Mesendoderm (in vitro differentiated cells): ENCODE results near the gene NAMPT. TPM values are rescaled to one million over a fixed set of nuclear protein-coding genes. Genes with fewer than 3 reads are reported as not detected.

ENCODE experiments used
- DNase-seq: peaks from one replicate; pipeline ENCODE4 v3.0.0; 2013
- H2AK5ac ChIP-seq: 2 replicates; pipeline ENCODE4 v1.6.1; 2013; ENCODE audit warnings: low read length, inconsistent platforms
- H2BK120ac ChIP-seq: 2 replicates; pipeline ENCODE4 v1.6.1; 2013; ENCODE audit warnings: low read depth, mild to moderate bottlenecking, low read length, moderate library complexity, mixed read lengths
- H2BK15ac ChIP-seq: replicated peaks from 2 replicates; pipeline ENCODE4 v1.6.1; 2013; ENCODE audit warnings: low read depth, mild to moderate bottlenecking, moderate library complexity
- H2BK5ac ChIP-seq: 2 replicates; pipeline ENCODE4 v1.6.1; 2013; ENCODE audit warnings: low read length, inconsistent platforms
- H3K18ac ChIP-seq: 2 replicates; pipeline ENCODE4 v1.6.1; 2013; ENCODE audit warnings: mild to moderate bottlenecking, low read length, mixed read lengths
- H3K23ac ChIP-seq: one replicate; pipeline ENCODE4 v1.6.1; 2013; ENCODE audit warnings: low read length
- H3K27ac ChIP-seq: 2 replicates; pipeline ENCODE4 v1.5.1; 2013; ENCODE audit warnings: low read depth, mild to moderate bottlenecking, inconsistent platforms, low read length, moderate library complexity
- H3K27me3 ChIP-seq: 2 replicates; pipeline ENCODE4 v1.6.1; 2013; ENCODE audit warnings: low read length, control low read depth, mild to moderate bottlenecking, inconsistent platforms; ENCODE audit not compliant: insufficient read depth, poor library complexity
- H3K36me3 ChIP-seq: 2 replicates; pipeline ENCODE4 v1.6.1; 2013; ENCODE audit warnings: low read length, inconsistent platforms; ENCODE audit not compliant: control insufficient read depth, insufficient read depth
- H3K4ac ChIP-seq: one replicate; pipeline ENCODE4 v1.6.1; 2013; ENCODE audit warnings: low read depth, mild to moderate bottlenecking, low read length, moderate library complexity
- H3K4me1 ChIP-seq: 2 replicates; pipeline ENCODE4 v1.6.1; 2013; ENCODE audit warnings: low read depth, low read length, inconsistent platforms; ENCODE audit not compliant: control insufficient read depth
- H3K4me2 ChIP-seq: 2 replicates; pipeline ENCODE4 v1.6.1; 2013; ENCODE audit warnings: low read length
- H3K4me3 ChIP-seq: 2 replicates; pipeline ENCODE4 v1.5.1; 2013; ENCODE audit warnings: mild to moderate bottlenecking, low read length
- H3K56ac ChIP-seq: one replicate; pipeline ENCODE4 v1.6.1; 2013; ENCODE audit warnings: low read length
- H3K79me1 ChIP-seq: 2 replicates; pipeline ENCODE4 v1.6.1; 2013; ENCODE audit warnings: low read length, inconsistent platforms
- H3K79me2 ChIP-seq: 2 replicates; pipeline ENCODE4 v1.6.1; 2013; ENCODE audit warnings: mild to moderate bottlenecking, low read length; ENCODE audit not compliant: control insufficient read depth, insufficient read depth
- H3K9ac ChIP-seq: 2 replicates; pipeline ENCODE4 v1.6.1; 2013; ENCODE audit warnings: low read length, inconsistent platforms
- H4K5ac ChIP-seq: one replicate; pipeline ENCODE4 v1.6.1; 2013; ENCODE audit warnings: low read length
- H4K8ac ChIP-seq: one replicate; pipeline ENCODE4 v1.6.1; 2013; ENCODE audit warnings: low read depth, mild to moderate bottlenecking, control low read depth, low read length, moderate library complexity
- WGBS: extraction: QIAGEN DNeasy Blood & Tissue Kit; methylation state at CpG from one replicate; pipeline ENCODE4 v1.1.7; 2013; ENCODE audit warnings: low lambda C conversion rate, missing lambda C conversion rate; ENCODE audit not compliant: insufficient coverage; ENCODE audit errors: extremely low coverage; 5-methylcytosine and 5-hydroxymethylcytosine counted together
- small RNA-seq: library from polyadenylated mRNA; stranded (forward); fragments of <200 nt; extraction: miRNeasy Mini kit (QIAGEN cat#:217004); gene quantifications from one replicate; pipeline ENCODE3, GENCODE V24; 2013; ENCODE audit not compliant: insufficient read depth

The NAMPT gene

DNA sequence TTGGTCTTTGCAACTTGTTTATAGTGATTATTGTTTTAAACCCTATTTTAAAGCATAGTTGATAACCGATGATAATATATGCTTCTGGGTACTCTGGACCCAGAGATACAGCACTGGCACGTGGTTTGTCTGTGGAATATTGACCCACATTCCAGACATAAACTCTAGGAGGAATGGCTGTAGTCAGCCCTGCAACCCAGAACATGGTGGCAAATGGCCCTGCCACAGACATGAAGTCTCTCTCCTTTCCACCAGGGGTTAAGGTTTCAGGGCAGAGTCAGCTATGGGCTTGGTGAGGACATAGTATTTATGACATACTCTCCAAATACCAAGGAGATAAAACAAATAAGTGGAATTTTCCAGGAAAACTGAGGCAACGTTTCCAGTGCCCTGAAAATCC is 83.6 kb downstream of the NAMPT start:
- Histone ChIP-seq H3K23ac (no peak overlapping the region), H2BK15ac (no peak overlapping the region), H3K56ac (no peak overlapping the region), H3K9ac (no peak overlapping the region), H2AK5ac (no peak overlapping the region), H3K4me1 (no peaks in the 10 kb centered on the region), H3K4ac (no peak overlapping the region), H2BK120ac (no peak overlapping the region), H3K79me1 (no peaks in the 10 kb centered on the region), H3K27me3 (no peaks in the 10 kb centered on the region), H3K27ac (no peak overlapping the region), H3K18ac (no peak overlapping the region), H3K79me2 (no peaks in the 10 kb centered on the region), H3K4me2 (no peak overlapping the region), H3K36me3 (no peaks in the 10 kb centered on the region), H2BK5ac (no peak overlapping the region), H3K4me3 (no peak overlapping the region), H4K5ac (no peak overlapping the region), H4K8ac (no peak overlapping the region)
- no peak for DNase-seq
- WGBS = no CpG with 5 or more reads among the region's 3 CpGs

- H4K8ac ChIP-seq = no peak overlapping the region
- no peak overlapping the region for H3K4me3 ChIP-seq
- no peak overlapping the region for H2BK5ac ChIP-seq
- no peak overlapping the region for H3K18ac ChIP-seq
- H3K79me1 ChIP-seq = no peaks in the 10 kb centered on the region
- H2BK120ac ChIP-seq = no peak overlapping the region
- no peaks in the 10 kb centered on the region for H3K27me3 ChIP-seq
- H3K23ac ChIP-seq = no peak overlapping the region
- H3K4me2 ChIP-seq = no peak overlapping the region
- H3K36me3 ChIP-seq = no peaks in the 10 kb centered on the region
- no peak overlapping the region for H2BK15ac ChIP-seq
- no peaks in the 10 kb centered on the region for H3K79me2 ChIP-seq
- H3K56ac ChIP-seq = no peak overlapping the region
- no peak for DNase-seq
- no CpG with 5 or more reads among the region's 6 CpGs for WGBS
- no peak overlapping the region for H3K4ac ChIP-seq
- no peaks in the 10 kb centered on the region for H3K4me1 ChIP-seq
- no peak overlapping the region for H3K9ac ChIP-seq
- no peak overlapping the region for H3K27ac ChIP-seq
- no peak overlapping the region for H4K5ac ChIP-seq
- H2AK5ac ChIP-seq = no peak overlapping the region
Observed at GRCh38 chr7:106199813-106200364, 84.9 kb downstream of the NAMPT start.

- no peak overlapping the region for H4K5ac ChIP-seq
- WGBS = no CpG with 5 or more reads among the region's 1 CpG
Observed at GRCh38 chr7:106199024-106199423, 85.8 kb downstream of the NAMPT start.

More at GRCh38 chr7:106199024-106199423, 85.8 kb downstream of the NAMPT start:
- H3K4me1 ChIP-seq = no peaks in the 10 kb centered on the region
- no peak overlapping the region for H3K4me2 ChIP-seq
- H3K4me3 ChIP-seq = no peak overlapping the region
- H3K36me3 ChIP-seq = no peaks in the 10 kb centered on the region
- no peak overlapping the region for H2BK5ac ChIP-seq
- H2AK5ac ChIP-seq = no peak overlapping the region
- H2BK120ac ChIP-seq = no peak overlapping the region
- no peak overlapping the region for H3K27ac ChIP-seq
- no peaks in the 10 kb centered on the region for H3K79me1 ChIP-seq
- no peak overlapping the region for H3K56ac ChIP-seq
- DNase-seq = no peak
- no peak overlapping the region for H3K4ac ChIP-seq
- no peak overlapping the region for H3K23ac ChIP-seq
- no peaks in the 10 kb centered on the region for H3K27me3 ChIP-seq
- no peaks in the 10 kb centered on the region for H3K79me2 ChIP-seq
- H4K8ac ChIP-seq = no peak overlapping the region
- H3K9ac ChIP-seq = no peak overlapping the region
- H2BK15ac ChIP-seq = no peak overlapping the region
- no peak overlapping the region for H3K18ac ChIP-seq

Small RNAs within 50 kb of the gene (small RNA-seq; reads per million reads assigned to genes)
- not detected for gene RNU6-392P
